Hematopoietic multipotent progenitor cell (in vitro differentiated cells): ENCODE measurements around the gene GCNT4. TPM values are rescaled to one million over a fixed set of nuclear protein-coding genes. Genes with fewer than 3 reads are reported as not detected.
"Not testable (repeated sequence)": the region's sequence is repeated elsewhere in the genome, so short reads cannot be mapped to it uniquely, and the experiment has no call there.

Experiments
- DNase-seq, 3 donors: peaks; one replicate each; pipeline ENCODE4 v3.0.0-alpha.2; 2011 to 2015; ENCODE audit warnings: low read depth in 2 of 3, low spot score in 2 of 3
- total RNA-seq: library from RNA; depleted of rRNA; stranded (reverse); fragments of >200 nt; gene quantifications from one replicate; pipeline ENCODE4 v1.2.3, GENCODE V29; 2012

The GCNT4 gene
- total RNA-seq = 0.27 TPM

DNA sequence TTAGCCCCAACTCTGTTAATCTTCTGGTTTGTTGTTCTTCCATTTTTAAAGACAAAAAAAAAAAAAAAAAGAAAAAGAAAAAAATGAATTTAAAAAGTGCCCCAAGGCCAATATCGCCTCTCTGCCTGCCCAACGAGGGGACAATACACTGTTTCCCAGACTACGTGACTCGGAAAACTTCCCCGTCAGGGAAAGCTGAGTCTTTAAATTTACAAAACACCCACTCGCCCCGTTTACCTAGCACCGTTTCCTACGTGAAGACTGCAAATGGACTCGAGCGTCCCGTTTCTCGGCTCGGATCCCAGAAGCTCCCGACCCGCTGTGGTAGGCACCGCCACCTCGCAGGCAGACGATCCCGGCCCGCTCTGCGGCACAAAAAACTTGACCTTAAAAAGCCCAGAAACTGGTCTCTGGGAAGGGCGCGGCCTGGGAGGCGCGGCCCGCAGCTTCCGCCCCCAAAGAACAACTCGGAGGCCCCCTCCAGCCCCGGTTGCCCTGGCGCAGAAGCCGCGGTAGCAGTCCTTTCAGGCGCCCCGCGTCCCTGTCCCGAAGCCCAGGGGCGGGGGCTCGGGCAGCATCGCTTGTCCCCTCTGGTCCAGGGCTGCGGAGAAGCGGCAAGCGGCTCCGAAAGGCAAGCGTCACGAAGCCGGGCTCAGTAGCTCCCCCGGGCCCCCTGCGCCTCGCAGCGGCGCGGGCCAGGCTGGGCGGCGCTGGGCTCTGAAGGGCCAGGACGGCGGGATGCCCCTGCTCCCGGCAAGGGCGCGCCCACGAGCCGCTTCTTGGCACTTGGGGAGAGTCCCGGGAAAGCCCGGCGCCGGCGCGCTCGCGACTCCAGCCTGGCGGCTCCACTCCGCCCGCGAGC lies at the start of gene GCNT4:
GCNT4 (minus strand) TSS at position 367 of the 862 bp plus-strand sequence. CDS start 22,521 bp downstream, outside the sequence.
- DNase-seq = peak in 2 of 3 donors; percentile 42 to 50

DNA sequence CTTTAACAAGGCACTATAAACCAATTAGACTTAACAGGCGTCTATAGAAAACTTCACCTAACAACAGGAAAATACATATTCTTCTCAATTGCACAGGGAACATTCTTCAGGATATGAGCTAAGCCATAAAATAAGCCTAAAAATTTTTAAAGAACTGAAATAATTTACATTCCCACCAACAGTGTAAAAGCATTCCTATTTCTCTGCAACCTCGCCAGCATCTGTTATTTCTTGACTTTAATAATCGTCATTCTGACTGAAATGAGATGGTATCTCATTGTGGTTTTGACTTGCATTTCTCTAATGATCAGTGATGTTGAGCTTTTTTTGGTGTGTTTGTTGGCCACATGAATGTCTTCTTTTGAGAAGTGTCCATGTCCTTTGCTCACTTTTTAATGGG lies 43.6 kb upstream of the GCNT4 start:
- DNase-seq = not testable (repeated sequence)

GRCh38 chr5:75091597-75091996 lies 39.2 kb upstream of the GCNT4 start:
- no peak for DNase-seq

- DNase-seq = no peak
Measured at GRCh38 chr5:75089662-75090061, 37.3 kb upstream of the GCNT4 start.

DNA sequence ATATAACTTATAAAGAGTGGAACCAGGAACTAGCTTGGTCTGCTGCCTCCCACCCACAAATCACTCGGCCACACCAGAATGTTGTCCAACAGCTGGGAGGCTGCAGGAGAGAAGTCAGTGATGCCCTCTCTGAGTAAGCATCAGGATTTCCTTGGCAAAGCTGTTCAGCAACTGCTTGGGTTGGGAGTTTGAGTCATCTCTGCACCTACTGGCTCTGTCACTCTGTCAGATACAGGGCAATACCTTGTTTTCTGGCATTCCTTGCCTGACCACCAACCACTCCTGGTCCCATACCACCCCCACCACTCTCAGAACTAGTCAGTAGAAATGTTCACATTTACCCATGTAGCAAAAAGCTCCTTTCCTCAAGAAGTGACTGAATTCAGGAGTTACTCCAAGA lies 36.8 kb upstream of the GCNT4 start:
- DNase-seq = no peak

- DNase-seq = no peak
Measured at GRCh38 chr5:75088648-75089047, 36.3 kb upstream of the GCNT4 start.

DNA sequence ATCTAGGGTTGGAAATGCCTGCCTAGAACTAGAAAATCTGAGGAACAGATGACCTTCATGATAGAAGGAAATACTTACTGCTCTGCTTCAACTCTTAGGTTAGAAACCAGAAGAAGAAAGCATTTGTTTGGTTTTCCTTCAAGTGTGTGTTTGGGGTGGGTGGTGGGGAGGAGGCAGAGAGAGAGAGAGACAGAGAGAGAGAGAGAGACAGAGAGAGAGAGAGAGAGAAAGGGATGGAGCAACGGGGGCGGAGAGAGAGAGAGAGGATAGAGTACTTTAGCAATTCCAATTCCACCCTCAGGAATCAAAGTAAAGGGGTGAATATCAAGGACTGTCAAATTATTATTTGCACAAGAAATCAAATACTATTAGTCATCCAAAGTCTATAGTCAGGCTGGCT lies 29.2 kb upstream of the GCNT4 start:
- DNase-seq = no peak

- not testable (repeated sequence) for DNase-seq
Measured at GRCh38 chr5:75079346-75079745, 27.0 kb upstream of the GCNT4 start.

- DNase-seq = no peak
Measured at GRCh38 chr5:75078027-75078426, 25.7 kb upstream of the GCNT4 start.

- no peak for DNase-seq
Measured at GRCh38 chr5:75072061-75072460, 19.7 kb upstream of the GCNT4 start.

GRCh38 chr5:75071100-75071499 lies 18.7 kb upstream of the GCNT4 start:
- no peak for DNase-seq

DNA sequence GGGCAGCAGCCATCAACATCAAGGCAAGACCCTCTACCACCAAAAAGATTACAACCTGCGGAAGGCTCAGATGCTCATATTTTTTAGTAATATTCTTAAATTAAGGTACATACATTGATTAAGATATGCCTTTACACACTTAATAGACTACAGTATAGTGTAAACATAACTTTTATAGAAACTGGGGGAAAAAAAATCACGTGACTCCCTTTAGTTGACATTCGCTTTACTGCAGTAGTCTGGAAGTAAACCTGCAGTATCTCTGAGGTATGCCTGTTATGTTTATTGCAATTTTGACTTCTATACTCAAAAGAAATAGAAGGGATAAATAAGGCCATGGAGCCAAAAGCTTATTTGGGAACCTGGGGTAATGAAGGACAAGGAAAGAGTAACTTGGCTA lies 15.1 kb upstream of the GCNT4 start:
- DNase-seq = no peak

DNA sequence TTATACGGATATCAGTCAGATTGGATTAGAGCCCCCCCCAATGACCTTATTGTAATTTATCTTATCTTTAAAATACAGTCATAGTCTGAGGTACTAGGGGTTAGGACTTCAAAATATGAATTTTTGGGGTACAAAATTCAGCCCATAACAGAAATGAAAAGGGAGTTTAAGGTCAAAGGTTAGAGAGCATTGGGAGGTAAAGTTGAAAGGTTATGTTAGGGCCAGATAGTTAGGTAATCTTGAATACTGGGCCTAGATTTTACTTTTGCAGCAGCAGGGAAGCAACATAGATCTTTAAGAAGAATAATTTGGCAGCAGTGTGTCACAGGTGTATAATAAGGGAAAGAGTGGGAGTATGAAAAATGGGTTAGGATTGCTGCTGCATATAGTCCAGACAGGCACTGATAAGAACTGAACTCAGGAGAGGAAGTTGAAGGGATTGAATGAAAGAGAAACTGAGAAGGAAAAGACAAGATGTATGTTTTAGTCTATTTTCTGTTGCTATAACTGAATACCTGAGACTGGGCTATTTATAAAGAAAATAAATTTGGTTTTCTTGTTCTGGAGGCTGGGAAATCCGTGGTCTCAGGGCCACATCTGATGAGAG lies 10.7 kb upstream of the GCNT4 start:
- DNase-seq = no peak

- DNase-seq = peak in 2 of 3 donors; percentile 33 to 61
Measured at GRCh38 chr5:75059912-75060545, 7.7 kb upstream of the GCNT4 start.

GRCh38 chr5:75058986-75059535 lies 6.7 kb upstream of the GCNT4 start:
- no peak for DNase-seq

GRCh38 chr5:75057561-75057960 lies 5.2 kb upstream of the GCNT4 start:
- peak in 1 of 3 donors; percentile 31 for DNase-seq

- DNase-seq = no peak
Measured at GRCh38 chr5:75055727-75056144, 3.4 kb upstream of the GCNT4 start.

DNA sequence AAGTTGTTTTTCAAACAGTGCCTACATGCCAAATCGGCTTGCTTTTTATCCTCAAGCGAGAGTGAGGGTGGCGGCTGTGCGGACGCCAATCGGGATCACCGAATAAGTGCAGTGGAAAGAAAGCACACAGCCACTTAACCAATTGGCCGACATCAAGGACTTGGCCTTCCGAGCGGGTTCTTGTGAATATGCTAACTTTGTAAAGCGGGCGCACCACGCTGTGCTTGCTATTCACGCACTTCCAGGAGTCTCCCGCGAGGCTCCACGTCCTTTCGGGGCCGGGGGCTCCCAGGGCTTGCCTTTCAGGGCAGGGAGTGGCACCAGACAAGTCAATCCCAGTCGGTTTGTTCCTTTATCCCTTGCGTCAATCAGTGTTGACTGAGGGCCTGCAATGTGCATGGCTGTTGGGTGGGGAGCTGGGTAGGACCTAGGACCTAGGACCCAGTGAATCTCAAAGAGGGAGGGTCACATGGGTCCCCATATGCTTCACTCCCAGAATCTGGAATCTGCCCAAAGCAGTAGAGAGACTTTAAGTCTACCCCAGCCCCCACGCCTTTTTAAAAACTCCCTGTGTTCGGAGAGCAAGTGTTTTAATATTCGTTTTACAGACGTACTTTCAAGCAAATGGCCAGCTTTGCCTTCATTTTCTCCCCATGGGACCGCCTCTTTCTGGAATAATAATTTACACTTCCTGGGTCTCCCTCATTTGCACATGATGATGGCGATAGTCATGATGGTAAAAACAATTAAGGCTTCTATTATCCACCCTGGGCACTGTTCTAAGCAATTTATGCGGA lies 2.0 kb upstream of the GCNT4 start:
- DNase-seq = no peak

DNA sequence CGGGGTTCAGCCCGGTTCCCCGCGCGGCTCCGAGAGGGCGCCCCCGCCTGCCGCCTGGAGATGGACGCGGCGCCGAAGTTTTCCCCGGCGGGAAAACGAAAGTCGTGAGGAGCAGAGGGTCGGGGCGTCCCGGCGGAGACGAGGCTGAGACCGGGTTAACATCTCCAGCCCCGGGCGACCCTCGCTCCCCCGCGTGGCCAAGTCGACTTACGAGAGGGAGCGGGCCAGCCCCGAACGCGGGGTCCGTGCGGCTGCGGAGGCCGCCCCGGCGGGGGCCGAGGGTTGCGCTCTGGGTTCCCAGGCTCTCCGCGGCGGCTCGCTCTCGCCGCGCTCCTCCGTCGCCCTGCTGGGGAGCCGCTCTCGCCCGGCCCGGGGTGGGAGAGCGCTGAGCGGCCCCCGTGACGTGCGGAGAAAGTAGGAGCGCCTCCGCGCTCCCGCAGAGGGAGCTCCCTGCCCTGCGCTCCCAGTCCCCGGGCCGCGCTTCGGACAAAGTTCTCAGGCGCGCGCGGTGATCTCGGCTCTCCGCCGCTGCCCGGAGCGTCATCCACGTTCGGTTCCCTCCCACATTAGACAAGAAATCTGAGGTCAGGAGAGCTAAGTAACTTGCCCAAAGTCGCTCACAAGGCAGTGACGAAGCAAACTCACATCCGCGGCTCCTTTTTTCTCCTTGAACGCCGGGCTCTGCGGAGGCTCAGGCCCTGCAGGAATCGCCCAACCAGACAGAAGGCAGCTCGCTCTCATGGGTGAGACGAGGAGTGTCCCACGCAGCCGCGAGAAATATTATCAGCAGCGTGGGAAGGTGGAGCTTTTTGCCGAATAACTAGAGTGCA lies 1.2 kb upstream of the GCNT4 start:
- DNase-seq = peak in 2 of 3 donors; percentile 73 to 80

- DNase-seq = peak in 1 of 3 donors; percentile 22
Measured at GRCh38 chr5:75053054-75053303, 621 bp upstream of the GCNT4 start.
